DOHH2 (cell line): ENCODE measurements around the gene FAM78A.

Experiments
- CTCF ChIP-seq: fragments of 200-600 bp; sonication (generic); IDR thresholded peaks from one replicate; pipeline ENCODE4 v1.5.1; 2014; ENCODE audit warnings: antibody characterized with exemption, mild to moderate bottlenecking, low read depth, low read length; ENCODE audit not compliant: poor library complexity, severe bottlenecking
- EZH2phosphoT487 ChIP-seq: fragments of 200-600 bp; sonication (generic); IDR thresholded peaks from 2 replicates; pipeline ENCODE4 v1.6.1; 2017; ENCODE audit warnings: borderline replicate concordance, mild to moderate bottlenecking, antibody characterized with exemption, low read length, moderate library complexity, mixed read lengths

DNA sequence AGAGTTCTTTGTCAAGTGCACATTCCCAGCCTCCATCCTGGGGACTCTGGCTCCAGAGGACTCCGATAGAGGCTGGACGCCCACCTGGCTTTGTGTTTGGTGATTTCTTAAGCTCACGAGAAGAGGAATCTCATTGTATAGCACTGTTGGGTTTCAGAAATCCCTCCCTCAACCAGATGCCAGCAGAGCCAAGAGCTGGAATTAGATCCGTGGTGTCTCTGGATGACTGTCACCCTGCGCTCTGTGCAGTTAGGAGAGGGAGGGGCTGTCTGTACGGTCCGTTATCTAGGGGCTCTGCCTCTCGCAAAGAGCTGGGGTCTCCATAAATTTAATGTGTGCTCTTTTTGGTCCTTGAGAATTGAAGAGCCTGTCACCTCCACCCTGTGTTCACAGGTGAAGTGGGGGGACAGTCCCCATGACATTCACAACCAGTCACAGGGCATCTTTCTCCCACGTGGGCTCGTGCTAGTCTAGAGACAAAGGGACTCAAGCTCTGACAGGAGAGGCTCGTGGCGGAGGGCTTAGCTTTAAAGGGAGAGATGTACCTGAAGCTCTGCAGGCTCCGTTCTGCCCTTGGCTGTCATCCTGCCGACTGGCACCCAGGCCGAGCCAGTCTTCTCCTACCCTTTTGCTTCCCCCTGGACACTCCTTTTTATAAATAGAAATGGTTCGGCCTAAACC lies 41.4 kb downstream of the FAM78A start:
- TF ChIP-seq CTCF (no peak), EZH2phosphoT487 (no peak)
